Endodermal cell (in vitro differentiated cells): Measurements from ENCODE around the gene ATP13A2. TPM values are rescaled to one million over a fixed set of nuclear protein-coding genes. Genes with fewer than 3 reads are reported as not detected.

ENCODE experiments used
- DNase-seq: peaks from one replicate; pipeline ENCODE4 v3.0.0-alpha.2; 2017
- H3K27ac ChIP-seq: 2 replicates; pipeline ENCODE4 v1.5.1; 2013; ENCODE audit warnings: mild to moderate bottlenecking, low read depth, low read length, moderate library complexity
- H3K27me3 ChIP-seq: 2 replicates; pipeline ENCODE4 v1.6.1; 2013; ENCODE audit warnings: mild to moderate bottlenecking, low read length, moderate library complexity; ENCODE audit not compliant: insufficient read depth, control insufficient read depth, poor library complexity, severe bottlenecking
- H3K36me3 ChIP-seq: 2 replicates; pipeline ENCODE4 v1.7.0; 2013; ENCODE audit warnings: mild to moderate bottlenecking, low read length, moderate library complexity; ENCODE audit not compliant: control insufficient read depth, insufficient read depth
- H3K4me1 ChIP-seq: one replicate; pipeline ENCODE4 v1.7.0; 2013; ENCODE audit warnings: low read length; ENCODE audit not compliant: control insufficient read depth, insufficient read depth
- H3K4me3 ChIP-seq: 2 replicates; pipeline ENCODE4 v1.5.1; 2013; ENCODE audit warnings: mild to moderate bottlenecking, low read length, moderate library complexity
- H3K9ac ChIP-seq: 2 replicates; pipeline ENCODE4 v1.6.1; 2013; ENCODE audit warnings: mild to moderate bottlenecking, low read length, moderate library complexity; ENCODE audit not compliant: poor library complexity, severe bottlenecking; ENCODE audit errors: extremely low read depth
- H3K9me3 ChIP-seq: 2 replicates; pipeline ENCODE4 v1.6.1; 2013; ENCODE audit warnings: mild to moderate bottlenecking, low read length, moderate library complexity; ENCODE audit not compliant: control insufficient read depth
- H3K27ac Mint-ChIP-seq: 2 replicates; pipeline ENCODE4 v1.8.0; 2020; ENCODE audit warnings: mixed read lengths
- H3K27me3 Mint-ChIP-seq: 2 replicates; pipeline ENCODE4 v1.8.0; 2021; ENCODE audit warnings: mild to moderate bottlenecking, mixed read lengths; ENCODE audit not compliant: insufficient read depth
- H3K36me3 Mint-ChIP-seq: 2 replicates; pipeline ENCODE4 v1.8.0; 2020; ENCODE audit warnings: low read depth, mixed read lengths
- H3K4me1 Mint-ChIP-seq: 2 replicates; pipeline ENCODE4 v1.8.0; 2020; ENCODE audit warnings: mixed read lengths
- H3K4me3 Mint-ChIP-seq: 2 replicates; pipeline ENCODE4 v1.8.0; 2020; ENCODE audit warnings: mild to moderate bottlenecking, moderate library complexity, mixed read lengths
- H3K9me3 Mint-ChIP-seq: 2 replicates; pipeline ENCODE4 v1.8.0; 2020; ENCODE audit warnings: mild to moderate bottlenecking, mixed read lengths
- CTCF ChIP-seq: fragments of 200-600 bp; sonication (generic); conservative IDR thresholded peaks from 2 replicates; pipeline ENCODE4 v1.5.0; 2021; ENCODE audit warnings: antibody characterized with exemption, mild to moderate bottlenecking
- WGBS, 2 experiments: methylation state at CpG; one replicate each; pipeline versions ENCODE4 v1.1.5 to v1.1.7; 2013; ENCODE audit warnings: missing lambda C conversion rate in 2 of 2, mixed read lengths in 1 of 2; ENCODE audit not compliant: insufficient coverage in 1 of 2, insufficient read length in 1 of 2; 5-methylcytosine and 5-hydroxymethylcytosine counted together
- long read RNA-seq, 4 experiments: library from polyadenylated mRNA in 2 of 4; library from RNA in 1 of 4; library from capped mRNA in 1 of 4; stranded (forward) in 3 of 4; unstranded in 1 of 4; transcript quantifications; one replicate each; pipeline ENCODE4 v2.0.0, GENCODE V29; 2020 to 2021; ENCODE audit warnings: inconsistent platforms in 1 of 4
- polyA plus RNA-seq, 2 experiments: library from polyadenylated mRNA; stranded (reverse); fragments of 50-300 nt; gene quantifications; one replicate each; pipeline ENCODE4 v1.2.3, GENCODE V29; 2013
- total RNA-seq, 2 donors: library from RNA; stranded (reverse); fragmentation: NEBNext Ultra II Directional in 1 of 2; extraction: Animal tissue kit (Norgen Biotek cat#: 25700) in 1 of 2; gene quantifications; 2 replicates in 1 of 2; 3 replicates in 1 of 2; pipeline ENCODE4 v1.2.1, GENCODE V29; 2021

ATP13A2 gene
- 10 to 100 TPM; 69.4 to 82.6 TPM for total RNA-seq
- 46.1 TPM for polyA plus RNA-seq (2013, experiment 1 of 2)
- polyA plus RNA-seq (2013, experiment 2 of 2): 39.7 TPM
- long read RNA-seq, experiment 1, partial matches to known transcripts: 23 of 33 reads
- long read RNA-seq, experiment 1, other reads (novel, unspliced or antisense): 10 of 33 reads
- long read RNA-seq, experiment 2, transcript ATP13A2-203 (29 exons, 3,981 nt): minor isoform, 40 of 197 reads
- long read RNA-seq, experiment 2, transcript ATP13A2-201 (29 exons, 3,840 nt): major isoform, 52 of 197 reads
- long read RNA-seq, experiment 2, partial matches to known transcripts: 21 of 197 reads
- long read RNA-seq, experiment 2, other reads (novel, unspliced or antisense): 84 of 197 reads
- long read RNA-seq, experiment 3, partial matches to known transcripts: 31 of 42 reads
- long read RNA-seq, experiment 3, other reads (novel, unspliced or antisense): 9 of 42 reads
- long read RNA-seq, experiment 4, partial matches to known transcripts: 1 of 3 reads
- long read RNA-seq, experiment 4, other reads (novel, unspliced or antisense): 2 of 3 reads

GRCh38 chr1:17011439-17012307 is at the start of gene ATP13A2:
TSS of gene ATP13A2 (minus strand) at chr1:17011928. CDS start at chr1:17011738, 190 bp downstream.
- no peaks in the 10 kb centered on the region for H3K9me3 Mint-ChIP-seq
- WGBS, 2 experiments: 3 to 12% methylated on average over 23 to 94 of the region's 94 CpGs
- H3K27ac Mint-ChIP-seq: peak within 1 kb of the TSS; percentile 86

GRCh38 chr1:17061486-17061885 is 49.8 kb upstream of the ATP13A2 start:
- Mint-ChIP-seq H3K9me3 (peaks cover 19% of the 10 kb centered on the region), H3K27me3 (peaks cover 5% of the 10 kb centered on the region), H3K36me3 (no peaks in the 10 kb centered on the region), H3K4me3 (no peak overlapping the region), H3K4me1 (peaks cover 34% of the 10 kb centered on the region), H3K27ac (no peak overlapping the region)
- H3K9me3 ChIP-seq: peaks cover 15% of the 10 kb centered on the region
- no peak for DNase-seq
- H3K36me3 ChIP-seq: no peaks in the 10 kb centered on the region
- peaks cover 21% of the 10 kb centered on the region for H3K4me1 ChIP-seq
- H3K4me3 ChIP-seq: no peak overlapping the region
- peak overlapping the region; percentile 35 for H3K9ac ChIP-seq
- TF ChIP-seq CTCF: no peak
- no peaks in the 10 kb centered on the region for H3K27me3 ChIP-seq
- H3K27ac ChIP-seq: no peak overlapping the region
- 95 to 96% methylated on average over 3 of the region's 3 CpGs for WGBS, 2 experiments

More at GRCh38 chr1:17011439-17012307, at the start of gene ATP13A2:
- peaks cover 11% of the 10 kb centered on the region for H3K4me1 ChIP-seq
- peak within 1 kb of the TSS; percentile 73 for H3K4me3 Mint-ChIP-seq
- H3K9me3 ChIP-seq: no peaks in the 10 kb centered on the region
- H3K9ac ChIP-seq: peak within 1 kb of the TSS; percentile 30
- H3K4me1 Mint-ChIP-seq: peaks cover 32% of the 10 kb centered on the region
- H3K27me3 ChIP-seq: no peaks in the 10 kb centered on the region
- no peaks in the 10 kb centered on the region for H3K36me3 Mint-ChIP-seq
- no peaks in the 10 kb centered on the region for H3K27me3 Mint-ChIP-seq
- H3K27ac ChIP-seq: no peak within 1 kb of the TSS
- no peaks in the 10 kb centered on the region for H3K36me3 ChIP-seq
- DNase-seq: peak; percentile 95
- peak within 1 kb of the TSS; percentile 86 for H3K4me3 ChIP-seq
- no peak for TF ChIP-seq CTCF

- H3K36me3 ChIP-seq: no peaks in the 10 kb centered on the region
- H3K36me3 Mint-ChIP-seq: no peaks in the 10 kb centered on the region
- H3K27me3 Mint-ChIP-seq: peaks cover 5% of the 10 kb centered on the region
- H3K4me3 Mint-ChIP-seq: no peak overlapping the region
- no peak overlapping the region for H3K4me3 ChIP-seq
- TF ChIP-seq CTCF: no peak
- H3K9me3 Mint-ChIP-seq: peaks cover 12% of the 10 kb centered on the region
- H3K27ac Mint-ChIP-seq: peak overlapping the region; percentile 52
- H3K4me1 ChIP-seq: peaks cover 21% of the 10 kb centered on the region
- H3K27me3 ChIP-seq: no peaks in the 10 kb centered on the region
- peak overlapping the region; percentile 82 for H3K27ac ChIP-seq
- no peak for DNase-seq
- WGBS, 2 experiments: 53 to 63% methylated on average over 11 of the region's 11 CpGs
- H3K9ac ChIP-seq: no peak overlapping the region
- peaks cover 9% of the 10 kb centered on the region for H3K9me3 ChIP-seq
- H3K4me1 Mint-ChIP-seq: peaks cover 34% of the 10 kb centered on the region
Observed at GRCh38 chr1:17060306-17060749, 48.6 kb upstream of the ATP13A2 start.
